HUDEP-2 (cell line): ENCODE data around the gene PRICKLE3.
A peak's percentile ranks its signal among the peaks of the same experiment; 100 is the strongest.
"Not testable (repeated sequence)": the region's sequence is repeated elsewhere in the genome, so short reads cannot be mapped to it uniquely, and the experiment has no call there.

ENCODE experiments used
- DNase-seq, 76 experiments: peaks; one replicate each; lab custom pipeline; 2025; ENCODE audit not compliant: unreplicated experiment in 76 of 76; lab: John Stamatoyannopoulos, UW

PRICKLE3 gene

DNA sequence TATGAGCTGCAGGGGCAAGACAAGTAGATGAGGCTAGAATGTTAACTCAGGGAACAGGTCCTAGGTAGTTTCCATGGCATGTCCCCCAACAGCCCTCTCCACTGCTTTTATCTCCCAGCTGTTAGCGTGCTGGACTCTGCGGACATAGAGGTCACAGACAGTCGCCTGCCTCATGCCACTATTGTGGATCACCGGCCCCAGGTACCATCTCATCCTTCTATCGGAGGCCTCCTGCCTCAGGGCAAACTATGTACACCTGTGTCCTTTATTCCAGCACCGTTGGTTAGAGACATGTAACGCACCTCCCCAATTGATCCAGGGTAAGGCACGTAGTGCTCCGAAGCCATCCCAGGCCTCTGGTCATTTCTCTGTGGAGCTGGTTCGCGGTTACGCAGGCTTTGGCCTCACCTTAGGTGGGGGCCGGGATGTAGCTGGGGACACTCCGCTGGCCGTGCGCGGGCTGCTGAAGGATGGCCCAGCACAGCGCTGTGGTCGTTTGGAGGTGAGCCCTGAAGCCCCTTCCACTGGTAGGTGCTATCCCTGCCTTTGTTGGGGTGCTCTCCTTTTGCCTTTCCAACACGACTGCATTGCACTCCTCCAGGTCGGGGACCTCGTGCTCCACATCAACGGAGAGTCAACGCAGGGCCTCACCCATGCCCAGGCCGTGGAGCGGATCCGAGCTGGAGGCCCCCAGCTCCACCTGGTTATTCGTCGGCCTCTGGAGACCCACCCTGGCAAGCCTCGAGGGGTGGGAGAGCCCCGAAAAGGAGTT lies 21.4 kb downstream of the PRICKLE3 start:
- no peak for DNase-seq

DNA sequence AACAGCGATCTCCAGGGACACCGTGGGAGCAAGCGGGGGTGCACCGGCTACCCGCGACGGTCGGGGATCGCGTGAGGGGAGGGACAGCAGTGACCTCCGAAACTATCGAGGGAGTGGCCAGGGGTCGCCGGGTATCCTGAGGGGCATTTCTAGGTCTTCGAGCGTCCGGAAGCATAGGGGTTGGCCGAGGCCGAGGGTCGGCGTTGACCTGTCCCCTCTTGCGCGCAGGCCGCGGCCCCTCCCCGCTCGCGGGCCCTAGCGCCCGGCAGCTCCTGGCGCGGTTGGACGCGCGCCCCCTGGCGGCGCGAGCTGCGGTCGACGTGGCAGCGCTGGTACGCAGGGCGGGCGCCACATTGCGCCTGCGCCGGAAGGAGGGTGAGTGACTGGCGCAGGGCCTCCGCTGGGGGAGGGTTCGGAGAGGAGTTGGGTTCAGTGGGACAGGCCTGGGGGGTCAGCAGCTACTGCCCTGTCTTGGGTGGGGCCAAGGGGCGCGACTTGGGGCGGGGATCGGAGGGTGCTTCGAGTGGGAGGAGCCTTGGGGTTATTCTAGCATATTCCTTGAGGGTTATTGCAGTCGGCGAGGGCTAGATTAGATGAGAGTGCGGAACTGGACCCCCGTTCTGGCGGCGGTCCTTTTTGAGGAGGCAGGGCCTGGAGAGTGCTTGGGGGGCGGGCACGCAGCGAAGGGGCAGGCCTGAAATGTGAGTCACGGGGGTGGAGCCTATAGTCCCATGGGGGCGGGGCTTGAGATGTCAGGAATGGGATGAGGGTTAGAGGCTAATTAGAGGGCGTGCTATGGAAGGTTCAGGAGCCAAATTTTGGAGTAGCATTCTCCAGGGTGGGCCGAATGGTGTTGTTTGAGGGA lies 22.4 kb downstream of the PRICKLE3 start:
- peak; percentile 11 to 95 (median 86) for DNase-seq

DNA sequence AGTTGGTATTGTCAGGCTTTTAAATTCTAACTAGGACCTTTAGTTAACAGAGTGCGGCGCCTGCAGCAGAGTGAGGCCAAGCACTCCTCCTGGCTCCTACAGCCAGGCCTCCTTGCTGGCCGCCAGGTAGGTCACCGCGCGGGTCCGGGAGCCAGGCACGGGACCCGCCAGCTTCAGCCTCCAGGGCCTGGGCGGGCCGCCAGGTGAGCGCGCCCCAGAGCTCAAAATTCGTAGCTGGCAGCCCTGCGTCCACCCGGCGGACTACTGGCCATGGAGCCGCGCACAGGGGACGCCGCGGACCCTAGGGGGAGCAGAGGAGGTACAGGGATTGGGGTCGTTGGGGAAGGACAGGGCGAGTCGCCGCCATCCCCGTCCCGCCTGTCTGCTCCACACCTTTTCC lies 23.6 kb downstream of the PRICKLE3 start, which contains the start of gene MAGIX:
Gene MAGIX (plus strand): TSS at position 139 of the 400 bp plus-strand sequence. CDS start 132 bp downstream, at position 271.
- no peak for DNase-seq

DNA sequence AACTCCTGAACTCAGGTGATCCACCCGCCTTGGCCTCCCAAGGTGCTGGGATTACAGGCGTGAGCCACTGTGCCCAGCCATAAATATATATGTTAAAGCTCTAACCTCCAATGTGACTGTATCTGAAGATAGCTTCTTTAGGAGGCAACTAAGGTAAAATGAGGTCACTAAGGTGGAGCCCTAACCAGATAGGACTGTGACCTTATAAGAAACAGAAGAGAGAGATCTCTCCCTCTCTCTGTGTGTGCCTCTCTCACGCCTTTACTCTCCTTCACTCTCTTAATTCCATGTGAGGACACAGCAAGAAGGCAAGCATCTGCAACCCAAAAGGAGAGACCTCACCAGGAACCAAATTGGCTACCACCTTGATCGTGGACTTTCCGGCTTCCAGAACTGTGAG lies 24.5 kb downstream of the PRICKLE3 start:
- DNase-seq: peak in 2 of 76 experiments; percentile 1 to 6

DNA sequence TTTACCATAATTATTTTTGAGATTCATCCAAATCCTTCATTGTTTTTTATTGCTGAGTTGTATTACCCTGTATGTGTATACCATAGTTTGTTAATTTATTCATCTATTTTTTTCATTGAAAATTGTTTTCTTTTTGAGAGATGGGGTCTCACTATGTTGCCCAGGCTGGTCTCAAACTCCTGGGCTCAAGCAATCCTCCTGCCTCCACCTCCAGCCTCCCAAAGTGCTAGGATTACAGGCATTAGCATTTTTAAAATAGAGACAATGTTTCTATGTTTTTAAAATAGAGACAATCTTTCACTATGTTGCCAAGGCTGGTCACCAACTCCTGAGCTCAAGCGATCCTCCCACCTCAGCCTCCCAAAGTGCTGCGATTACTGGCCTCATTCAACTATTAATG lies 25.3 kb downstream of the PRICKLE3 start:
- DNase-seq: no peak

DNA sequence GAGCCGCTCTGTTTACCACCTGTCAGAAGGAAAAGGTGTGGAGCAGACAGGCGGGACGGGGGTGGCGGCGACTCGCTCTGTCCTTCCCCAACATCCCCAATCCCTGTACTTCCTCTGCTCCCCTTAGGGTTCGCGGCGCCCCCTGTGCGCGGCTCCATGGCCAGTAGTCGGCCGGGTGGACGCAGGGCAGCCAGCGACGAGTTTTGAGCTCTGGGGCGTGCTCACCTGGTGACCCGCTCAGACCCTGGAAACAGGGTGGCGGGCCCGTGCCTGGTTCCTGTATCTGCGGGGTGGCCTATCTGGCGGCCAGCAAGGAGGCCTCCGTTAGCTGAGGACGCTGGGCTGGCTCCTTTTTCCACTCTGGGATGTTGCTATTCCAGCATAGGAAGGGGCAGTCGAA lies 29.0 kb downstream of the PRICKLE3 start:
- DNase-seq: no peak

DNA sequence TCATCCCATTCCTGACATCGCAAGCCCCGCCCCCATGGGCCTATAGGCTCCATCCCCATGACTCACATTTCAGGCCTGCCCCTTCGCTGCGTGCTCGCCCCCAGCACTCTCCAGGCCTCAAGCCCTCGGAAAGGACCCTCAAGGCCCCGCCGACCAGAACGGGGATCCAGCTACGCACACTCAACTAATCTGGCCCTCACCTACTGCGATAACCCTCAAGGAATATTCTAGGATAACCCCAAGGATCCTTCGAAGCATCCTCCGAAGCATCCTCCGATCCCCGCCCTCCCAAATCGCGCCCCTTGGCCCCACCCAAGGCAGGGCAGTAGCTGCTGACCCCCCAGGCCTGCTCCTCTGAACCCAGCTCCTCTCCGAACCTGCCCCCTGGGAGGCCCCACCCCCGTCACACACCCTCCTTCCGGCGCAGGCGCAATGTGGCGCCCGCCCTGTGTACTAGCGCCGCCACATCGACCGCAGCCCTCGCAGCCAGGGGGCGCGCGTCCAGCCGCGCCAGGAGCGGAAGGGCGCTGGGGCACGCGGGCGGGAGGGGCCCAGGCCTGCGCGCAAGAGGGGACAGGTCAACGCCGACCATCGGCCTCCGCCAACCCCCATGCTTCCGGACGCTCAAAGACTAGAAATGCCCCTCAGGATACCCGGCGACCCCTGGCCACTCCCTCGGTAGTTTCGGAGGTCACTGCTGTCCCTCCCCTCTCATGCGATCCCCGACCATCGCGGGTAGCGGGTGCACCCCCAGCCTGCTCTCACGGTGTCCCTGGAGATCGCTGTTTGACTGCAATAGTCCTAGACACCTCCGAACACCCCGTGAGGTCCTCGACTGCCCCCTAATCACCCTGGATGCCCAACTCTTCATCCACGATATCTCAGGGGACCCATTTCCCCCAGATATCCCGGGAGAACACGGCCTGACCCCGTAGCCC lies 30.0 kb downstream of the PRICKLE3 start:
- DNase-seq: peak in 74 of 76 experiments; percentile 1 to 90 (median 78)

DNA sequence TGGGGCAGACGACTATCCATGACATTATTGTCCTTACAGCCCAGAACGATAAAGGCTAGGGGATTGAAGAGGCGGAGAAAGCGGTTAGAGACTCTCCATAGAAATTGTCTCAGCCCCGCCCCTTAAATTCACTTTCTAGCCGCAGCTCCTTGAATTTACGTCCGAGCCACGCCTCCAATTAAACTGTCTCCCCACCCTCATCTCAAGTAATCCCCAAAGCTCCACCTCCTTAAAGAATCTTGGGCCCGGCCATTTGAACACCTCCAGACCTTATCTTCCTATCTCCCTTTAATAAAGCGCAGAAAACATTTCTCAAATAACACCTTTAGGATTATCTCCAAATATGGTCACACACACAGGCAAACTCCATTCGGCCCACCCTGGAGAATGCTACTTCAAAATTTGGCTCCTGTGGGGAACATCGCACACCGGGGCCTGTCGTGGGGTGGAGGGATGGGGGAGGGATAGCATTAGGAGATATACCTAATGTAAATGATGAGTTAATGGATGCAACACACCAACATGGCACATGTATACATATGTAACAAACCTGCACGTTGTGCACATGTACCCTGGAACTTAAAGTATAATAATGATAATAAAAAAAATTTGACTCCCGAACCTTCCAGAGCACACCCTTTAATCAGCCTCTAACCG lies 30.8 kb downstream of the PRICKLE3 start:
- DNase-seq: peak in 73 of 76 experiments; percentile 5 to 84 (median 59)

DNA sequence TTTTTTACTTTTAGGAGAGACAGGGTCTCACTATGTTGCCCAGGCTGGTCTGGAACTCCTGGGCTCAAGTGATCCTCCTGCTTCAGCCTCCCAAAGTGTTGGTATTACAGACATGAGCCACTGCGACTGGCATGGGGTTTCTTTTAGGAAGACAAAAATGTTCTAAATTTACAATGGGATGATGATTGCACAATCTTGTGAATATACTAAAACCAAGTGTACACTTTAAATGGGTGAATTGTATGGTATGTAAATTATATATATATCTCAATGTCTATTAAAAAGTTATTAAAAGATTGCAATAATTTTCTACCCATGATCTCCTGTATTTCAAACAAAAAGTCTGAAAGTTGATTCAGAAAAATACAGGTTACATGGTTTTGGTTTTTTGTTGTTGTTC lies 32.7 kb downstream of the PRICKLE3 start:
- no peak for DNase-seq

DNA sequence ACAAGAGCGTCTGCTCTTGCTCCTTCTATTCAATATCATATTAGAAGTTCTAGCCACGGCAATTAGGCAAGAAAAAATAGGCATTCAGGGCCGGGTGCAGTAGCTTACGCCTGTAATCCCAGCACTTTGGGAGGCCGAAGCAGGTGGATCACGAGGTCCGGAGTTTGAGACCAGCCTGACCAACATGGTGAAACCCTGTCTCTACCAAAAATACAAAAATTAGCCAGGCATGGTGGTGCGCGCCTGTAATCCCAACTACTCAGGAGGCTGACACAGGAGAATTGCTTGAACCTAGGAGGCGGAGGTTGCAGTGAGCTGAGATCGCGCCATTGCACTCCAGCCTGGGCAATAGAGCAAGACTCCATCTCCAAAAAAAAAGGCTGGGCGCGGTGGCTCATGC lies 36.9 kb downstream of the PRICKLE3 start:
- DNase-seq: not testable (repeated sequence)

DNA sequence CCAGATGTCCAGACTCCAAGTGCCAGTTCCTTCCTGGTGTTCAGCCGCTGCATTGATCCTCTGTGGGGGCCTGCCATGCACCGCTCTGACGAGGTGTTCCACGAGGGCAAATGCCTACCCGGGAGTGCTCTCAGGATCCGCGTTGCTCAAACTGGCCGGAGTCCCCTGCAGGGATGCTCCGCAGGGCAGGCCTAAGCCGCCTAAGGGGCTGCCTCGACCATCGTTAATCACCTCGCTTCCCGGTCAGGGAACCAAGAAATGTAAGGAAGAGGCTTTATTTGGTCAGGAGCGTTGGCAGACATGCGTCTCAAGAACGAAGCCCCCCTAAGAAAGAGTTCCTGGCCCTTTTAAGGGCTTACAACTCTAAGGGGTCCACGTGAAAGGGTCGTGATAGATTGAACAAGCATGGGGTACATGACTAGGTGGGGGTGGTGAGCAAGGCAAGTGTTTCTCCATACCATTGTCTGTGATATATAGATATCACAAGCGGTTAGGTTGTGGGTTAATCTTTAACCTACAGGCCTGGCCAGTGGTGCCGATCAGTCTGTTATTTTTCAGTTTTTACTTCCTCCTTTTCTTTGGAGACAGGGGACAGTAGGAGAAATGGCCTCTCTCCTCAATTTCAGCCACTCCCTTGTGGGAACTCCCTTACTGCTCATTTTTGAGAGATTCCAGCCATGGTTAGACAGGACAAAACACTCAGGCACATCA lies 37.6 kb downstream of the PRICKLE3 start:
- DNase-seq: peak in 74 of 76 experiments; percentile 1 to 79 (median 41)

DNA sequence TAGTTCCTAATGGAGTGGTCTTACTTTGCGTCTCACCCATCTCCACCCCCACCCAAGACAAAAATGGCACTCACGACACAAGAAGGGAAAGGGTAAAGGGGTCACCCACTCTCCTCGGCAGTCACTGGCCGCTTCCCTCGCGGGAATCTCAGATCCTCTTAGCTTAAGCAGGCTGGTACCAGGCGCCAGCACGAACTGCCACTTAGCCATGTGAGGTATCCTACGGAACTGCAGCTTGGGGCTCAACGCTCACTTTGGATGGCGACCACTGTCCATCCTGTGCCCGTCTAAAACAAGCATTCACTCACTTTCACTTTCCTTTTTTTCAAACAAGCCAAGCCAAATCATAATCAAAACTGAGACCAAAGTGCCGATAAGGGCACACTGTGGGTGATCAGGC lies 38.2 kb downstream of the PRICKLE3 start:
- DNase-seq: peak in 13 of 76 experiments; percentile 1 to 46 (median 12)

DNA sequence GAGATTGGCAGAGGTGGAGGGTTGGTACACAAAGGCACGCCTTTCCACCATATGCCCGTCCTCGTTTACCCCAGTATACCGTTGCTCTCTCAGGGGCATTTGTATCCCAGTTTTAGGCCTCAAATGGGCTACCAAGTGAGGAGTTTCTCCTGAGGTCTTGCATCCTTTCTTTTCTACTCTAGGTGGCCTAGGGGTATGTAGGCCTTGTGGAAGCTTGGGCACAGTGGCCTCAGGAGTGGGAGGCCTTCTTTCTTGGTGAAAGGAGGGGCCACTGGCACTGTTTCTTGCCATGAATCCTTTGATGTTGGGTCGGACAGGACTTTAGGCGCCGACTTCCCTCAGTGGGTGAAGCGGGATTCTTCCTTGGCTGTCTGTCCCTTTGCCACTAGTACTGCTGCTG lies 38.9 kb downstream of the PRICKLE3 start:
- peak in 32 of 76 experiments; percentile 3 to 38 (median 10) for DNase-seq

DNA sequence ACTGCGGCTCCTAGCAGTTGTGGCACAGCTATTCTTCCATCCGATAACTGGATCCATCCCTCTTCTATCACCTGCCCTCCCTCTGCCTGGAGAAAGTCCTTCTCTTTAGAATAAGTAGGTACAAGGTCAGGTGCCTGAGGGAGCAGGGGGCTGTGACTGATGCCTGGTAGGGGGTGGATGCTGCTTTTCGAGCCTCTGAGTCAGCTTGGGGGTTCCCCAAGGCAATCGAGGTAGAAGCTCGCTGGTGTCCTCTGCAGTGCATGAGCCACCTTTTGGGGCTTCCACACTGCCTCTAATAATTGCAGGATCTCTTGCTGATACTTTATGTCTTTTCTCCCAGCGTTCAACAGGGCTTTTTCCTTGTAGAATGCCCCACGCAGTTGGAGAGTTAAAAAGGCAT lies 43.0 kb downstream of the PRICKLE3 start:
- DNase-seq: not testable (repeated sequence)

DNA sequence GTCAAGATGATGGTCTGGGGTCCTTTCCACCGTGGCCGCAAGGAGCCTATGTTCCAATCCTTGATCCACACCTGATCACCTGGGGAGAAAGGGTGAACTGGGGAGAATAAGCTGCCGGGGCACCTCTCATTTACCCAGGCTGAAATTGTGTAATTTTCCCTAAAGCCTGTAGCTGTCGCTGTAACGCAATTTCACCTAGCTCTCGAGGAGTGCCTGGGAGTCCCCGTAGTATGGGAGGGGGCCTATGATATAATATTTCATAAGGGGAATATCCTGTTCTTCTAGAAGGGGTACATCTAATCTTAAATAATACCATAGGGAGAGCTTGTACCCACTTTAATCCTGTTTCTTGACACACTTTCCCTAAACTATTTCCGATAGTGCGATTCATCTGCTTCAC lies 43.9 kb downstream of the PRICKLE3 start:
- not testable (repeated sequence) for DNase-seq

DNA sequence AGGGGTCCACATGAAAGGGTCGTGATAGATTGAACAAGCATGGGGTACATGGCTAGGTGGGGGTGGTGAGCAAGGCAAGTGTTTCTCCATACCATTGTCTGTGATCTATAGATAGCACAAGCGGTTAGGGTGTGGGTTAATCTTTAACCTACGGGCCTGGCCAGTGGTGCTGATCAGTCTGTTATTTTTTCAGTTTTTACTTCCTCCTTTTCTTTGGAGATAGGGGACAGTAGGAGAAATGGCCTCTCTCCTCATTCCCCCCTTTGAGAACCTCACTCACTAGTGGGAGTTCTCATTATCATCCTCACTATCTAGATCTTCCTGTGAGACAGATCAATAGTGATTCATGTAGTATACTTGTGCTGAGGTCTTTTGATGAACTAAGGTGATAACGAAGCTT lies 46.5 kb downstream of the PRICKLE3 start:
- DNase-seq: peak in 1 of 76 experiments; percentile 5

DNA sequence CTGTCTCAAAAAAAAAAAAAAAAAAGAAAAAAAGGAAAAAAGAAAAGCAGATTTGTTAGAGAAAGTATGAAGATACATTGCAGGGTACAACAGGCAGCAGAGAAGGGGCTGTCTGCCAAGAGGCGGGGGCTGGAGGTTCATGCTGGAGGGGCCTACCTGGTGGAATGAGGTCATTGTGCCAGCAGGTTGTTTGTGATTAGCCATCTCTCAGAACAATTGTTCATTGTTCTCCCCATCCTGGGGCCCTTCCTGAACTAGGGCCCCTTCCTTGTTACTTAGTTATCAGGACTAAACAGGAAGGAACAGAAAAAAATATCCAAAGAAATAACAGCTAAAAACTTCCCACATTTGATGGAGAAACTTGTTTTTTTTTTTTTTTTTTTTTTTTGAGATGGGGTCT lies 48.7 kb downstream of the PRICKLE3 start:
- DNase-seq: no peak

DNA sequence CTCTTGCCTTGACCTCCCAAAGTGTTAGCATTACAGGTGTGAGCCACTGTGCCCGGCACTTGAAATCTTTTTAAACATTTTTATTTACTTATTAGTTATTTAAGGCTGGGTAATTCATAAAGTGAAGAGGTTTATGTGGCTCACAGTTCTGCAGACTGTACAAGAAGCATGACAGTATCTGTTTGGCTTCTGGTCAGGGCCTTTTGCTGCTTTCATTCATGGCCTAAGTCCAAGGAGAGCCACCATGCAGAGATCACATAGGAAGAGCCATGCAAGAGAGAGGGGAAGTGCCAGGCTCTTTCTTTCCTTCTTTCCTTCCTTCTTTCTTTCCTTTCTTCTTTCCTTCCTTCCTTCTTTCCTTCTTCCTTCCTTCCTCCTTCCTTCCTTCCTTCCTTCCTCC lies 52.4 kb downstream of the PRICKLE3 start:
- DNase-seq: no peak

DNA sequence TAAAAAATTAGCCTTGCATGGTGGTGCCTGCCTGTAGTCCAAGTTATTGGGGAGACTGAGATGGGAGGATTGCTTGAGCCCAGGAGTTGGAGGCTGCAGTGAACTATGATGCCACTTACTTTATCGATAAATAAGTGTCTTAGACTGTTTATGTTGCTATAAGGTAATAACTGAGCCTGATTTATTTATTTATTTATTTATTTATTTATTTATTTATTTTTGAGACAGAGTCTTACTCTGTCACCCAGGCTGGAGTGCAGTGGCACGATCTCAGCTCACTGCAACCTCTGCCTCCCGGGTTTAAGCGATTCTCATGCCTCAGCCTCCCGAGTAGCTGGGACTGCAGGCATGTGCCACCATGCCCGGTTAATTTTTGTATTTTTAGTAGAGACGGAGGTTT lies 53.9 kb downstream of the PRICKLE3 start:
- DNase-seq: not testable (repeated sequence)
